ENCODE measurements around the gene HES1.

DNA sequence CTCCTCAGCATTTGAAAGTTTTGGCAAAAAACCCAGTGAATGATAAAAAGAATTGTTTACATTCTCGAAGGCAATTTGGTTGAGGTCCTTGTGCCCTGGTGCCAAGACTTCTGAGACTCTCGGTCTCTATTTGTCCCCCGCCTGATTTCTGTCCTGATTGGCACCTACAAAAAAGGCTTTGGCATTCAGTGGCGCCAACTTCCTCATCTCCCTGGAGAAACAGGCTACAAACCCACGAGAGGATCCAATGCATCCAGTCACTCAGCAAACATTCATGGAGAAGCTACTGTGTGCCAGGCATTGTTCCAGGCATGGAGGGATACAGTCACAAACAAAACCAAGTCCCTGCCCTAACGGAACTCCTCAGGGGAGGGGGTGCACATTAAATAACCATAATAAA, 42.7 kb downstream of the HES1 start:
- TF ChIP-seq, protein P1, sequence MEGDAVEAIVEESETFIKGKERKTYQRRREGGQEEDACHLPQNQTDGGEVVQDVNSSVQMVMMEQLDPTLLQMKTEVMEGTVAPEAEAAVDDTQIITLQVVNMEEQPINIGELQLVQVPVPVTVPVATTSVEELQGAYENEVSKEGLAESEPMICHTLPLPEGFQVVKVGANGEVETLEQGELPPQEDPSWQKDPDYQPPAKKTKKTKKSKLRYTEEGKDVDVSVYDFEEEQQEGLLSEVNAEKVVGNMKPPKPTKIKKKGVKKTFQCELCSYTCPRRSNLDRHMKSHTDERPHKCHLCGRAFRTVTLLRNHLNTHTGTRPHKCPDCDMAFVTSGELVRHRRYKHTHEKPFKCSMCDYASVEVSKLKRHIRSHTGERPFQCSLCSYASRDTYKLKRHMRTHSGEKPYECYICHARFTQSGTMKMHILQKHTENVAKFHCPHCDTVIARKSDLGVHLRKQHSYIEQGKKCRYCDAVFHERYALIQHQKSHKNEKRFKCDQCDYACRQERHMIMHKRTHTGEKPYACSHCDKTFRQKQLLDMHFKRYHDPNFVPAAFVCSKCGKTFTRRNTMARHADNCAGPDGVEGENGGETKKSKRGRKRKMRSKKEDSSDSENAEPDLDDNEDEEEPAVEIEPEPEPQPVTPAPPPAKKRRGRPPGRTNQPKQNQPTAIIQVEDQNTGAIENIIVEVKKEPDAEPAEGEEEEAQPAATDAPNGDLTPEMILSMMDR (IDR thresholded peaks at IDR 0.05; ENCODE audit: low read depth, low read length), result no peak
- TF ChIP-seq EZH2phosphoT487 (IDR thresholded peaks at IDR 0.05; ENCODE audit: low read depth), result no peak

Data from OCI-LY3 (cell line).